Left lung (tissue), 10 donors: ENCODE results near the gene ZNF189. TPM values are rescaled to one million over a fixed set of nuclear protein-coding genes. Genes with fewer than 3 reads are reported as not detected.

Source experiments
- ATAC-seq: fragments of 200-7000 bp; cut with Tn5 transposase; one replicate; pipeline ENCODE4 v1.9.1; 2020; ENCODE audit warnings: moderate library complexity
- DNase-seq, 4 donors: peaks; one replicate each; pipeline ENCODE4 v3.0.0-alpha.2; 2013 to 2020
- H3K27ac ChIP-seq, 2 donors: fragments of 200-600 bp; sonication (generic) in 1 of 2; one replicate each; pipeline versions ENCODE4 v1.5.0 to v1.8.0; 2020 to 2021
- H3K27me3 ChIP-seq, 2 donors: fragments of 200-600 bp; sonication (generic) in 1 of 2; one replicate each; pipeline versions ENCODE4 v1.5.0 to v1.8.0; 2020 to 2021
- H3K36me3 ChIP-seq, 2 donors: fragments of 200-600 bp; sonication (generic) in 1 of 2; one replicate each; pipeline versions ENCODE4 v1.5.0 to v1.8.0; 2020 to 2021
- H3K4me1 ChIP-seq, 2 donors: fragments of 200-600 bp; one replicate each; pipeline ENCODE4 v1.8.0; 2021
- H3K4me3 ChIP-seq, 2 donors: fragments of 200-600 bp; sonication (generic) in 1 of 2; one replicate each; pipeline versions ENCODE4 v1.5.0 to v1.8.0; 2020 to 2021; ENCODE audit warnings: mild to moderate bottlenecking in 1 of 2
- H3K9me3 ChIP-seq, 2 donors: fragments of 200-600 bp; sonication (generic) in 1 of 2; one replicate each; pipeline versions ENCODE4 v1.5.0 to v1.8.0; 2020 to 2021
- intact Hi-C, 2 donors: fragments of 100-400 bp; cut with DNase I; formaldehyde crosslinking; loops; one replicate each; pipeline versions ENCODE4 v1.11.2 to v1.14.2; 2022
- polyA plus RNA-seq, 6 donors: library from polyadenylated mRNA; unstranded; fragments of 120-200 nt; gene quantifications; one replicate each; pipeline ENCODE4 v1.2.1, GENCODE V29; 2013; ENCODE audit not compliant: insufficient read length in 6 of 6
- total RNA-seq, 2 donors: library from RNA; stranded (reverse); fragmentation: NEBNext Ultra II Directional; extraction: Animal tissue kit (Norgen Biotek cat#: 25700); gene quantifications; one replicate each; pipeline ENCODE4 v1.2.1, GENCODE V29; 2021
- TF ChIP-seq, protein P1 (sequence below), 2 donors: fragments of 200-600 bp; sonication (generic) in 1 of 2; IDR thresholded peaks; one replicate each; pipeline versions ENCODE4 v1.5.0 to v1.8.0; 2021; ENCODE audit warnings: antibody characterized with exemption in 2 of 2
- donor health status: DM: no; HTN: yes; CAD: no.
- donor health status: DM: no; HTN: no; CAD: no.

The ZNF189 gene
- total and polyA plus RNA-seq, 8 donors = 15.7 to 45.1 (median 37.9) TPM

DNA sequence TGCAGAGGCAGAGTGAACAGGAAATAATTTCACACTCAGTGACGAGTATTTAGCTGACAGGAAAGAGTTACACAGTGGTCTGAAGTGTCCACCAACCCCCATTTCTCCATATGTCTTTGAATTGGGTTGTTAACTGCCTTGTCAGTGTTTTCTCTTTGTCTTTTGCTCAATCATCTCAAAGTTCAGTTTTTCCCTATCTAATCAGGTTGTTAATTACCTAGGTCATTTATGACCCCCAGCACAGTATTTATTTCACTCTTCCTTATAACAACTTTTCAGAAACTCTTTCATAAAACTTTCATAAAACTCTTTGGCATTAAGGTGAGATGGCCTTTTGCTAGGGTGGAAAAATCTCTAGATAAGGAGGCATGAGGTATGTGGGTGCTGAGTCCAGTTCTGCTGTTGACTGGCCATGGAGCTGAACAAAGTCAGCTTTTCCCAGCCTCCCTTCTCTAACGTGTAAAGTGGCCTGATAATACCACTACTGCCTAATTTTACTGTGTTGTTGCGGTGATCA is 42.1 kb downstream of the ZNF189 start:
- intact Hi-C loops = no loop called here
- TF ChIP-seq, protein P1, sequence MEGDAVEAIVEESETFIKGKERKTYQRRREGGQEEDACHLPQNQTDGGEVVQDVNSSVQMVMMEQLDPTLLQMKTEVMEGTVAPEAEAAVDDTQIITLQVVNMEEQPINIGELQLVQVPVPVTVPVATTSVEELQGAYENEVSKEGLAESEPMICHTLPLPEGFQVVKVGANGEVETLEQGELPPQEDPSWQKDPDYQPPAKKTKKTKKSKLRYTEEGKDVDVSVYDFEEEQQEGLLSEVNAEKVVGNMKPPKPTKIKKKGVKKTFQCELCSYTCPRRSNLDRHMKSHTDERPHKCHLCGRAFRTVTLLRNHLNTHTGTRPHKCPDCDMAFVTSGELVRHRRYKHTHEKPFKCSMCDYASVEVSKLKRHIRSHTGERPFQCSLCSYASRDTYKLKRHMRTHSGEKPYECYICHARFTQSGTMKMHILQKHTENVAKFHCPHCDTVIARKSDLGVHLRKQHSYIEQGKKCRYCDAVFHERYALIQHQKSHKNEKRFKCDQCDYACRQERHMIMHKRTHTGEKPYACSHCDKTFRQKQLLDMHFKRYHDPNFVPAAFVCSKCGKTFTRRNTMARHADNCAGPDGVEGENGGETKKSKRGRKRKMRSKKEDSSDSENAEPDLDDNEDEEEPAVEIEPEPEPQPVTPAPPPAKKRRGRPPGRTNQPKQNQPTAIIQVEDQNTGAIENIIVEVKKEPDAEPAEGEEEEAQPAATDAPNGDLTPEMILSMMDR (IDR thresholded peaks at IDR 0.05) = no peak
- ATAC-seq = no peak

DNA sequence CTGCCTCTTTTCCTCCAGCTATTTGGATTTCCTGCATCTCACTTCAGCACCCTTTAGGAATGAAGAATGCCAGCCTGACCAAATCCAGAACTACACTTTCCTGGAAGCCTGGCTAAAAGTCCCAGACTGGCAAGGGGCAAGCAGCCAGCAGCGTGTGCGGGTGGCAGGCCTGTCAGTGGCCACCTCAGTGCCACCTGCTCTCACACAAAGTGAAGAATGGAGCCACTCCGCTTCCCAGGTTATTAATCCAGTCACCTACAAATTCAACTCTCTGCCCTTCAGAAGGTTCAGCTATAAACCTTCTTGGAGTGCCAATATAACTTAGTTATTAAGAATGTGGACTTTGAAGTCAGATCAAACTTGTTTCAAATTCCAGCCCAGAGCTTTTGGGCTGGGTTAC is 43.7 kb downstream of the ZNF189 start:
- no peaks in the 10 kb centered on the region for H3K36me3 ChIP-seq
- no peak overlapping the region for H3K27ac ChIP-seq
- no peaks in the 10 kb centered on the region for H3K9me3 ChIP-seq
- peaks cover 0 to 9% of the 10 kb centered on the region in 2 donors for H3K27me3 ChIP-seq
- ATAC-seq (no peak), DNase-seq (peak in 1 of 4 donors; percentile 31)
- intact Hi-C loops = no loop called here
- H3K4me1 ChIP-seq = no peaks in the 10 kb centered on the region
- H3K4me3 ChIP-seq = no peak overlapping the region
- TF ChIP-seq, protein P1 (IDR thresholded peaks at IDR 0.05) = no peak

More for the DNA sequence above, 42.1 kb downstream of the ZNF189 start:
- H3K4me3 ChIP-seq = no peak overlapping the region
- H3K27me3 ChIP-seq = no peaks in the 10 kb centered on the region
- H3K4me1 ChIP-seq = no peaks in the 10 kb centered on the region
- H3K36me3 ChIP-seq = no peaks in the 10 kb centered on the region
- H3K9me3 ChIP-seq = no peaks in the 10 kb centered on the region
- peak overlapping the region in 1 of 2 donors; percentile 7 for H3K27ac ChIP-seq
- no peak for DNase-seq

DNA sequence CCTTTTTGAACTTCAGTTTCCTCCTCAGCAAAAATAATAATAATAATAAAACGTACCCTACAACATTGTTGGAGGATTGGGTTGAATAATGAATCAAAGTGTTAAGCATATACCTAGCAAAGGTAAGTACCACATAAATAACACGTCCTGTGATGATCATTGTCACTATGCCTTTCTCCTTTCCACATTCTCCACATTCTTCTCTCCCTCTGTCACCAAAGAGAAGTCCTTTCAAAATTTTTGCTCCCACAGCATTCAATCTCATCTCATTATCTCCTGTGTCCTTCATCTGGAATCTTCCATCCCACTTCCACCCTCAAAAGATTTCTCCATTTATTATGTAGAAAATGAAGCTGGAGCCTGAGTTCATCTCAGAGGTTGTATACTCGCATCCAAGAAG is 44.1 kb downstream of the ZNF189 start:
- TF ChIP-seq, protein P1 (IDR thresholded peaks at IDR 0.05) = no peak
- intact Hi-C loops = no loop called here
- peaks cover 0 to 12% of the 10 kb centered on the region in 2 donors for H3K27me3 ChIP-seq
- no peaks in the 10 kb centered on the region for H3K9me3 ChIP-seq
- DNase-seq (no peak), ATAC-seq (no peak)
- H3K4me3 ChIP-seq = no peak overlapping the region
- no peaks in the 10 kb centered on the region for H3K36me3 ChIP-seq
- no peaks in the 10 kb centered on the region for H3K4me1 ChIP-seq
- H3K27ac ChIP-seq = no peak overlapping the region

DNA sequence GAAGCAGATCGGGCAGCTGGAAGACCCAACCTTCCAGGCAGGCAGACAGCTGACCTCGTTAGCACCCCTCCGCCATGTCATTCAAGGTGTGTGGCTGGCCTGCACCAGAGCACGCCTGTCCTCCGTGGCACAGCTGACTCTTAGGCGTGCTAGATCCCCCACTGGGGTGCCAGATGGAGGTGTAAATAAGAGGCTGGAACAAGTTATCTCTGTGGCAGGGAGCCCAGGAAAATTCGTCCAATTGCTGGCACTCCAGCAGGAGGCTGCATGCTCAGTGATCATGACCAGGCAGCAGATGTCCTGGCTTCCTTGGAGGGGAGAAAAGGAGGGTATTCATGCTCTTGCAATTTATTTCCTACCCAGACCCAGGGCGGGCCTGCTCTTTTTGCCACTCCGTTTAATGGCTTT is 44.7 kb downstream of the ZNF189 start:
- TF ChIP-seq, protein P1 (IDR thresholded peaks at IDR 0.05) = no peak
- DNase-seq (peak in 1 of 4 donors; percentile 40), ATAC-seq (no peak)
- H3K4me1 ChIP-seq = no peaks in the 10 kb centered on the region
- H3K36me3 ChIP-seq = no peaks in the 10 kb centered on the region
- intact Hi-C loops = no loop called here
- peaks cover 2 to 18% of the 10 kb centered on the region in 2 donors for H3K27me3 ChIP-seq
- H3K9me3 ChIP-seq = no peaks in the 10 kb centered on the region
- no peak overlapping the region for H3K4me3 ChIP-seq
- H3K27ac ChIP-seq = no peak overlapping the region

DNA sequence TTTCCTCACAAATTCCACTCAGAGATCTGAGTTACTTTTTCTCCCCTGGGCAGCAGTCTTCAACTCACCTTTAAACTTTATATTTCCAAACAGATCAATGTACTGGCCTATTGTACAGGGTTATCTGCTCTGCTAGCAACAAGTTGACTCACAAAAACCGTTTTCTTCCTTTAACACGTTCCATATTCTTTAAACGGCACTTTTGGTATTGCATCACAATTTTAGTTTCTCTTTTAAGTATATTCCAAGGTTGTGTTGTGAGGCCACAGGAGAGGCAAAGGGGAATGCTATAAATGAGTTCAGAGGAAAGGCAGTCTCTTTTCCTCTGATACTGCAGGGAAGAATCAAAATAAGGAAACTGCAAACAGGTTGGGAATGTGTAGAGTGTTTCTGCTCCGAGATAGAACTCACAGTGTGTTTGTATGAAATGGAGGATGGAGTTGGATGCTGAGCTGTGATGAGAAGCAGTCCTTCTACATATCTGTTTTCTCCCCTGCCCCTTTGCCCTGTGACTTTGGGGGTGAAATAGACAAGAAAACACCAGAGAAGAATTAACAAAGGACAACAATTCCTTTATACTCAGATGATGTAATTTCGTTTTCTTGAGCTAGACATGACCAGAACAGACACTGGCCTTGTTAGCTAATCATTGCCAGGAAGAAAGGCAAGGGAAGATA is 46.8 kb downstream of the ZNF189 start:
- Histone ChIP-seq H3K36me3 (no peaks in the 10 kb centered on the region), H3K4me1 (no peaks in the 10 kb centered on the region), H3K4me3 (no peak overlapping the region), H3K9me3 (no peaks in the 10 kb centered on the region), H3K27me3 (peaks cover 4 to 37% of the 10 kb centered on the region in 2 donors), H3K27ac (no peak overlapping the region)
- TF ChIP-seq, protein P1 (IDR thresholded peaks at IDR 0.05) = no peak
- DNase-seq (no peak), ATAC-seq (no peak)
- intact Hi-C loops = no loop called here
